ENCODE results near the gene PHGDH. TPM values are rescaled to one million over a fixed set of nuclear protein-coding genes. Genes with fewer than 3 reads are reported as not detected.

The PHGDH gene
- total RNA-seq, 1 experiment from 2014 or later = 373 TPM

- Histone ChIP-seq H4K20me1 (ENCODE audit: insufficient read depth) (peaks cover 30% of the 10 kb centered on the region), H3F3A (ENCODE audit: insufficient read depth, low read depth) (peaks cover 41% of the 10 kb centered on the region; the same call in 1 of the 2 replicates), H3K79me2 (ENCODE audit: low read depth) (no peaks in the 10 kb centered on the region), H3K4me2 (no peak overlapping the region), H3K9me2 (ENCODE audit: insufficient read depth) (no peaks in the 10 kb centered on the region), H3K36me3 (ENCODE audit: low read depth) (peaks cover 30% of the 10 kb centered on the region), H3K4me1 (replicated peaks; ENCODE audit: insufficient read depth) (no peaks in the 10 kb centered on the region), H3K27me3 (ENCODE audit: insufficient read depth, low read depth) (no peaks in the 10 kb centered on the region), H3K9me3 (ENCODE audit: insufficient read depth, low read depth) (no peaks in the 10 kb centered on the region), H2AFZ (no peak overlapping the region), H3K4me3 (no peak overlapping the region), H3K27ac (no peak overlapping the region)
- BruUV-seq (replicated peaks) = no TSS peak
- no peak for TF ChIP-seq EZH2 (IDR thresholded peaks at IDR 0.05; ENCODE audit: low read depth)
- ChIA-PET POLR2A (ENCODE audit: unreplicated experiment) (no interaction called here), CTCF (interaction anchor here (0.7 kb wide), 1 partner anchor 9 kb away, joined by 5 read pairs; no protein-coding TSS in a partner anchor)
- intact Hi-C loops (cut with micrococcal nuclease; ENCODE audit: unreplicated experiment) = loop anchor here (5.0 to 10.0 kb wide), 2 partner anchors 130 to 203 kb away; no protein-coding TSS in a partner anchor
- peak in 1 of 2 experiments; percentile 23 for DNase-seq
Observed at GRCh38 chr1:119742202-119742601, 30.5 kb downstream of the PHGDH start.

- no TSS peak for BruUV-seq (replicated peaks)
- H3K36me3 ChIP-seq (ENCODE audit: low read depth) = peaks cover 26% of the 10 kb centered on the region
- CTCF ChIA-PET = interaction anchor here (0.7 to 1.0 kb wide), 2 partner anchors 11 to 37 kb away, joined by 3 read pairs; no protein-coding TSS in a partner anchor
Observed at GRCh38 chr1:119742677-119743076, 30.9 kb downstream of the PHGDH start.

GRCh38 chr1:119743308-119743707 lies 31.6 kb downstream of the PHGDH start:
- peaks cover 27% of the 10 kb centered on the region; the same call in 1 of the 2 replicates for H4K20me1 ChIP-seq (ENCODE audit: insufficient read depth)
- H3K27me3 ChIP-seq (ENCODE audit: insufficient read depth, low read depth) = no peaks in the 10 kb centered on the region
- H3F3A ChIP-seq (ENCODE audit: insufficient read depth, low read depth) = peaks cover 39% of the 10 kb centered on the region; the same call in 1 of the 2 replicates
- H2AFZ ChIP-seq = no peak overlapping the region
- H3K4me3 ChIP-seq = no peak overlapping the region
- ChIA-PET POLR2A (ENCODE audit: unreplicated experiment) (no interaction called here), CTCF (interaction anchor here (0.7 to 1.6 kb wide), 4 partner anchors 12 to 132 kb away, joined by 3 to 7 read pairs (median 3); no protein-coding TSS in a partner anchor)
- no peak for DNase-seq
- H3K79me2 ChIP-seq (ENCODE audit: low read depth) = no peaks in the 10 kb centered on the region
- no peak overlapping the region for H3K27ac ChIP-seq
- intact Hi-C loops (cut with micrococcal nuclease; ENCODE audit: unreplicated experiment) = loop anchor here (5.0 to 10.0 kb wide), 2 partner anchors 131 to 201 kb away; no protein-coding TSS in a partner anchor
- no peaks in the 10 kb centered on the region for H3K9me2 ChIP-seq (ENCODE audit: insufficient read depth)
- no peaks in the 10 kb centered on the region for H3K4me1 ChIP-seq (replicated peaks; ENCODE audit: insufficient read depth)
- H3K36me3 ChIP-seq (ENCODE audit: low read depth) = peaks cover 22% of the 10 kb centered on the region
- no peak overlapping the region for H3K4me2 ChIP-seq
- no peaks in the 10 kb centered on the region for H3K9me3 ChIP-seq (ENCODE audit: insufficient read depth, low read depth)
- TF ChIP-seq CTCF (conservative IDR thresholded peaks at IDR 0.05) (no peak), EZH2 (IDR thresholded peaks at IDR 0.05; ENCODE audit: low read depth) (no peak)
- no TSS peak for BruUV-seq (replicated peaks)

More at GRCh38 chr1:119742677-119743076, 30.9 kb downstream of the PHGDH start:
- no peaks in the 10 kb centered on the region for H3K9me3 ChIP-seq (ENCODE audit: insufficient read depth, low read depth)
- no peak overlapping the region for H2AFZ ChIP-seq
- intact Hi-C loops (cut with micrococcal nuclease; ENCODE audit: unreplicated experiment) = loop anchor here (5.0 to 10.0 kb wide), 2 partner anchors 130 to 202 kb away; no protein-coding TSS in a partner anchor
- POLR2A ChIA-PET (ENCODE audit: unreplicated experiment) = no interaction called here
- peaks cover 27% of the 10 kb centered on the region; the same call in 1 of the 2 replicates for H4K20me1 ChIP-seq (ENCODE audit: insufficient read depth)
- no peak overlapping the region for H3K27ac ChIP-seq
- H3K79me2 ChIP-seq (ENCODE audit: low read depth) = no peaks in the 10 kb centered on the region
- H3K4me1 ChIP-seq (replicated peaks; ENCODE audit: insufficient read depth) = no peaks in the 10 kb centered on the region
- no peak overlapping the region for H3K4me2 ChIP-seq
- peaks cover 39% of the 10 kb centered on the region; the same call in 1 of the 2 replicates for H3F3A ChIP-seq (ENCODE audit: insufficient read depth, low read depth)
- H3K9me2 ChIP-seq (ENCODE audit: insufficient read depth) = no peaks in the 10 kb centered on the region
- TF ChIP-seq CTCF (conservative IDR thresholded peaks at IDR 0.05) (no peak), EZH2 (IDR thresholded peaks at IDR 0.05; ENCODE audit: low read depth) (no peak)
- H3K4me3 ChIP-seq = no peak overlapping the region
- no peaks in the 10 kb centered on the region for H3K27me3 ChIP-seq (ENCODE audit: insufficient read depth, low read depth)
- no peak for DNase-seq
